HG03354 (cell line): ENCODE results near the gene CDC34.
A peak's percentile ranks its signal among the peaks of the same experiment; 100 is the strongest.

ENCODE experiments used
- ATAC-seq: cut with Tn5 transposase; IDR thresholded peaks from one replicate; pipeline ENCODE4 v1.9.1; 2021; ENCODE audit warnings: mild to moderate bottlenecking; ENCODE audit not compliant: unreplicated experiment, poor library complexity, severe bottlenecking

The CDC34 gene, protein sequence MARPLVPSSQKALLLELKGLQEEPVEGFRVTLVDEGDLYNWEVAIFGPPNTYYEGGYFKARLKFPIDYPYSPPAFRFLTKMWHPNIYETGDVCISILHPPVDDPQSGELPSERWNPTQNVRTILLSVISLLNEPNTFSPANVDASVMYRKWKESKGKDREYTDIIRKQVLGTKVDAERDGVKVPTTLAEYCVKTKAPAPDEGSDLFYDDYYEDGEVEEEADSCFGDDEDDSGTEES

DNA sequence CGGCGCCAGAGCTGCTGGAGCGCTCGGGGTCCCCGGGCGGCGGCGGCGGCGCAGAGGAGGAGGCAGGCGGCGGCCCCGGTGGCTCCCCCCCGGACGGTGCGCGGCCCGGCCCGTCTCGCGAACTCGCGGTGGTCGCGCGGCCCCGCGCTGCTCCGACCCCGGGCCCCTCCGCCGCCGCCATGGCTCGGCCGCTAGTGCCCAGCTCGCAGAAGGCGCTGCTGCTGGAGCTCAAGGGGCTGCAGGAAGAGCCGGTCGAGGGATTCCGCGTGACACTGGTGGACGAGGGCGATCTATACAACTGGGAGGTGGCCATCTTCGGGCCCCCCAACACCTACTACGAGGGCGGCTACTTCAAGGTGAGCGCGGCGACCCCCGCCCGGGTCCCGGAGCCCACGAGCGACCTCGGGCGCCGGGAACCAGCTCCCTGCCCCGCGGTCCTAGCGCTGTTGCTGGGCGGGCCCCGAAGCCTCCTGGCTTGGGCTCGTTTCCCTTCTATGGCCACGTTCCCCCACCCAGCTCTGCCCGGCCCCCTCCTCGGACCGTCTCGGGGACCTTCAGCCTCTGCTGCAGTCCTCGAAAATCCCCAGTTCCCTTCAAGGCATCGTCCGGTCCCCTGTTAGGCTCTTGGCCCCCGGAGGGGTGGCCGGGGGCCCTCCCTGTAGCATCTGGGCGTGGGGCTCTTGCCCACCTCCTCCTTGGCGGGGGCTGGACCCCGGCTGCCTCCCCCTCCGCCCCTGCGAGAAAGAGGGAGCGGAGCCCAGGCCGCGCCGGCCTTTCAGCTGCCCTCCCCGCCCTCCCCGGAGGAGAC lies at the start of gene CDC34:
TSS of gene CDC34 (plus strand) at position 8 of the 808 bp plus-strand sequence. CDS start at position 180, 172 bp downstream.
- ATAC-seq = peak; percentile 19

DNA sequence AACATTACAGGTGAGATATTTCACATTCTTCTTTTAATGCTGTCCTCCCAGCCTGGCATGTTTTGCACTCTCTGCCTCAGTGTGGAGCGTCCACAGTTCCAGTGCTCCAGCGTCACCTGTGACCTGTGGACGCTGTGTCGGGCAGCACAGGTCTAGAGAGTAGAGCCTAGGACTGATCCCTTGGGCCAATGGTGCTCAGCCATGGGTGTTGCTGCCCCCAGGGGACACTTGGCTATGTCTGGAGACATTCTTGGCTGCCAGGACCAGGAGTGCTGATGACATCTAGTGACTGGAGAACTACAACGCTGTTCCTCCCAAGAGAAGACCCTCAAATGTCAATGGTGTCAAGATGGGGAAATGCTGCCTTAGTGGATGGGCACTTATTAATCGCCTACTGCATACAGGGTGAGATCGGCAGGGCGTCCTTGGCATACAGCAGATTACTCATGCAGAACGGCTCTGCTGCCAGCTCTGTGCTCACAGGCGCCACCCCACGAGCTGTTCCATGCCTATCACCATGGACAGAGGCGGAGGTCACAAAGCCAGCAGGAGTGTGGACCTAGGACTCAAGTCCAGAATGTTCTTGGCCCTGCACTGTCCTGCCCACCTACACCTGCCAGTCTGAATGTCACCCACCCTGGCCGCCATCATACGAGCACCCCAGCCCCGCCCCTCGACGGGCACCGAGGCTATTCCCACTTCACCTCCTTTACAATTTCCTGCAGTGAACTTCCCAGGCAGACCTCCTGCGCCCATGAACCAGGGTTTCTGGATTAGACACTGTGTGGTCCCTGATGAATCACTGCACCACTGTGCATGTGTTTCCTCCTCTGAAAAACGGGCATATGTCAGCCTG lies 49.1 kb upstream of the CDC34 start:
- no peak for ATAC-seq

DNA sequence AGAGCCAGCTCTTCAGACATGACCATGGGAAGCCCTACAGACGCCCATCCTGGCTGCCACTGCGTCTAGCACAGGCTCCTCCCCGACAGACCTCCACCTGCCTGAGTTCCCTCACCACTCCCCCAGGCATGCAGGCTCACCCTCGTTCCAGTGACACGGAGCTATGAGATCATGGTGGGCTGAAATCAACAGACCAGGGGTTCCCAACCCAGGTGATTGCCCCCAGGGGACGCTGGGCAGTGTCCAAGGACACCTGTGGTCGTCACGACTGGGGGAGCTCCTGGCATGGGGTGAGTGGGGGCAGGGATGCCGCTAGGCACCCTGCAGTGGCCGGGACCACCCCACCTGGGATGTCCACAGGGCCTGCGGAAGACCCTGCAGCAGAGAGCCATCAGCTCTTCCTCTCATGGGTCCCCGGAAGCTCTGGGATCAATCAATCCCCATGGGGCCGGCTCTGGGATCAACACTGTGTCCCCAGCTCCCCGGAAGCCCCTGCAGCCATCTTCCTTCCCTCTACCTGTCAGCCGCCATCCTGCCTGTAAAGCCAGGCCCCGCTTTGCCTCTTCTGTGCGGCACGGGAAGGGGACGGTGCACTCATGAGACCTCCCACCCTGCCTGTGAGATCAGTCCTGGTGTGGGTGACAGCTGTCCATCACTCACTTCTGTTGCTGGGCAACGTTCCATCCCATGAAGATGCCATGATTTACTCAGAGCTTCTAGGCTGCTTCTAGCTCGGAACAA lies 48.1 kb upstream of the CDC34 start:
- no peak for ATAC-seq

DNA sequence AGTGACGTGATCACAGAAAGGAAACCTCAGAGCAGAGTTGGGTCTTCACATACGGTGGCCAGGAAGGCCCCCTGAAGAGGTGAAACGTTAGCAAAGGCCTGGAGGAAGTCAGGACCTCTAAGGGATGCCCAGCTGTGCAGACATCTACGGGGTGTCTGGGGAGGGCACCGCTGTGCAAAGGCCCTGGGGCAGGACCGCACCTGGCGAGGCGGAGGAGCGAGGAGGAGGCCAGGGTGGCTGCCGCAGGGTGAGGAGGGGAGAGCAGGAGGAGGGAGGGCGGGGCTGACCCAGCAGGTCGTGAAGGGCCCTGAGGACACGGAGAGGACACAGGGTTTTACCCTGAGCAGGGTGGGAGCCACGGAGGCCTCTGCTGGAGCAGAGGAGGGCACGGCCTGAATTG lies 47.1 kb upstream of the CDC34 start:
- ATAC-seq = no peak

DNA sequence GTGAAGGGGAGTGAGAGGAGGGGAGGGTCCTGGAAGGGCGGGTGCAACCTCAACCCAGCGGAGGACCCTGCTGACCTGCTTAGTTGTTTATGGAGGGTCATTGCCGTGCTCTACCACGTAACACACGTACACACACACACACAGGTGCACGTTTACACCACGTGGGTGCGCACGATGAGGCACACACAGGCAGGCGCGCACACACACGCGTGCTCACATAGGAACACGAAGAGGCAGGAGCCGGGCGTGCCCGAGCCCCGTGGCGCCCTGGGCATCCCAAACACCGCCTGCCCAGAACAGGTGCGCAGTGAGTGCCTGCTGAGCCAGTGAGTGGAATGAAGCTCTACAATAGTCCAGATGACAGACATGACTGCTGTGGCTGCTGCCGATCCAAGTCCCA lies 46.5 kb upstream of the CDC34 start:
- no peak for ATAC-seq

DNA sequence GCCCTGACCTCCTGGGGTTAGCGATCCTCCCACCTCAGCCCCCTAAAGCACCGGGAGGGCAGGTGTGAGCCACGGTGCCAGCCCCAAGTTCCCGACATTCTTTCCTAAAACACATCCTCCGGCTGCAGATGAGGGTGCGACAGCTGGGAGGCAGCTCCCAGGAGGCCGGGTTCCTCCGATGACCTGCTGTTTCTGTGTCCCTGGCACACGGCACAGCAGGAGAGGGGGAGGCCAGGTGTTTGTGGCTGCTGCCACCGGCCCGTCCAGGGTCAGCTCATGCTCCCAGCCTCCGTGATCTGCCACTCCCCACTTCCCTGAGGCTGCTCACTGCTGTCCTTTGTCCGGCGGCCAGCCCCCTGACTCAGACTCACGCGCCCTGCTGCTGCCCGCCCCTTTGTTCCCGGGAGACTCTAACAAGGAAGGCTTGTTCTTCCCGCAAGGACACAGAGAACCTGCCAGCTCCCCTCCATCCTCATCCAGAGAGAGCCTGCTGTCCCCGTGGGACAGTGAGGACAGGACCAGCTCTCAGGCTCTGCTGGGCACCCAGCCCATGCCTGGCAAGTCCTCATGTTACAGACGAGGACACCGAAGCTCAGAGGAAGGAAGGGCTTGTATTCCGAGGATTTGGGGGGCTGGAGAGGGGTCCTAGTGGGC lies 45.9 kb upstream of the CDC34 start:
- ATAC-seq = no peak

DNA sequence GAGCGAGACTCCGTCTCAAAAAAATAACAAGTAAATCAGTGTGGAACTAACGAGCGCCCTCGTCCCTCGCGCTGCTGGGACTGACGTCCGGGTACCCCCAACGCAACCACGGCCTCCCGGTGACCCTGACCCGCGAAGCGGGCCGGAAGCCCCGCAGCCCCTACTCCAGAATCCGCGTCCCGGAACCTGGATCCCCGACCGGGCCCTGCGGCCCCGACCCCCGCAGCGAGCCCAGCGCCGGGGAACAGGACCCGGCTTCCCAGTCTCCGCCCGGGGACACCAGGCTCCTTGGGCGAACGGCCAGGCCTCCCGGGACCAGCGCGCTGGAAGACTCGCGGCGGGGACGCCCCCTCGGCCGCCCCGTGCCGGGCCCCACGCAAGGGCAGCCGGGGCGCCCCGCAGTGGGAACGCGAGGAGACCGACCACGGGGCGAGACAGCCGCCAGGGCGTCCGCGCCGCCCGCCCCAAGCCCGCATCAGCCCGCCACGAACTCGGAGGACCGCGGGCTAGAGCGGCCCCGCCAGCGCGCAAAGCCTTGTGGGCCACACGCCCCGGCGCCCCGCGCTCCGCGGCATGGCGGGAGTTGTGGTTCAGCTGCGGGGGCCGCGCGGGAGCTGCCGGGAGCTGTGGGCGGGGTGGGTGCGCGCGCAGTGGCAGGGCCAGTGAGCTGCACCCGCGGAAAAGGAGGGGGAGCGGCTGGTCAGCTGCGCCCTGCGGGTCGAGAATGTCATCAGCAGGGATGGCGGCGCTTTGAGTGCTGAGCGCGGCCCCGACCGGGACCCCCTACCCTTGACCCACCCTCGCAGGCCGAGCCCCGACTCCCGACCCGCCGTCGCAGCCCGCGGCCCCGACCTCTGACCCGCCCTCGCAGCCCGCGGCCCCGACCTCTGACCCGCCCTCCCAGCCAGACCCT lies 42.8 kb upstream of the CDC34 start:
- peak; percentile 81 for ATAC-seq

DNA sequence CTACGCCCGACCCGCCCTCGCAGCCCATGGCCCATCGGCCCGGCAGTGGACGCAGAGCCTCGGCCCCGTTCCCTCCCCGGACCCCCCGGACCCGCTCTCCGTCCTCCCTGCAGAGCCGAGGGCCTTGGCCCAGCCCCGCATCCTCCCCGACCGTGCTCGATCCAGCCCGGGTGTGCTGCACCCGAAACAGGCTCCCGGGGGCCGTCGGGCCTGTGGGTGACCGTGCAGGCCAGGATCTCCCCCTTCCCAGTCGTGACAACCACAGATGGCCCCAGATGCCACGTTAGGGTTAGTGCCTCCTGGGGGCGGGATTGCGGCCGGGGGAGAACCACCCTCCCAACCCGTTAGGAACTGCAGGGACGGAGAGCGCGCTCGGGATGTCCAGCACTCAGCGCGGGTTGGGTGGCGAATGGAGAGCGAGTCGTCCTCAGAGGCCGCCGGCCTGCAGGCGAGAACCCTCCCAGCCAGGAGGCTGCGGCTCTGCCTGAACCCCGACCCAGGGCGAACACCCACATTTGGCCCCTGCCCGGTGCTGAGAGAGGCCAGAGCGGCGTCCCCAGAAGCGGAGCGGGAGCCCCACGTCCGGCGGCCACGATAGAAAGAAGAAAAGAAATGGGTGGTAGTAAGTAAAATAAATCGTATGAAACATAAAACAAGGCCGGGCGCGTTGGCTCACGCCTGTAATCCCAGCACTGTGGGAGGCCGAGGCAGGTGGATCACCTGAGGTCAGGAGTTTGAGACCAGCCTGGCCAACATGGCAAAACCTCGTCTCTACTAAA lies 42.0 kb upstream of the CDC34 start:
- peak; percentile 4 for ATAC-seq

DNA sequence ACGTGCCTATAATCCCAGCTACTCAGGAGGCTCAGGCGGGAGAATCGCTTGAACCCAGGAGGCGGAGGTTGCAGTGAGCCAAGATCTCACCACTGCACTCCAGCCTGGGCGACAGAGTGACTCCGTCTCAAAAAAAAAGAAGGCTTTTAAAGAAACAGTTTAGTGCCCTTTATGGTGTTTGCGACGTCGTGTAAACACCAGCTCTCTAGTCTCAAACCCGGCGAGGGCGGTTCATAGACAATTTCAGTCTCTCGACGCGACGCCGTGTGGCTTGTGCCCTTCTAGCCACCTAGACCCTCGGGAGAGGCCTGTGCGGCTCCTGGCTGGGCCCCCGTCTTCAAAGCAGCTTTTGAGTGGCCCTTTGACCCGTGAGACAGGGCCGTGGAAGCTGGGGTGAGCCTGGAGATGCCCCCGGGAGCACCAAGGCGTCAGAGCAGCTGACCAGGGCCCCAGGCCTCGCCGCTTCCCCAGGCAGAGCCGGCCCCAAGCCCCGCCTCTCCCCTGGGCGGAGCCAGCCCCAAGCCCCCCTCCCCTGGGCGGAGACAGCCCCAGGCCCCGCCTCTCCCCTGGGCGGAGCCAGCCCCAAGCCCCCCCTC lies 40.3 kb upstream of the CDC34 start:
- no peak for ATAC-seq

DNA sequence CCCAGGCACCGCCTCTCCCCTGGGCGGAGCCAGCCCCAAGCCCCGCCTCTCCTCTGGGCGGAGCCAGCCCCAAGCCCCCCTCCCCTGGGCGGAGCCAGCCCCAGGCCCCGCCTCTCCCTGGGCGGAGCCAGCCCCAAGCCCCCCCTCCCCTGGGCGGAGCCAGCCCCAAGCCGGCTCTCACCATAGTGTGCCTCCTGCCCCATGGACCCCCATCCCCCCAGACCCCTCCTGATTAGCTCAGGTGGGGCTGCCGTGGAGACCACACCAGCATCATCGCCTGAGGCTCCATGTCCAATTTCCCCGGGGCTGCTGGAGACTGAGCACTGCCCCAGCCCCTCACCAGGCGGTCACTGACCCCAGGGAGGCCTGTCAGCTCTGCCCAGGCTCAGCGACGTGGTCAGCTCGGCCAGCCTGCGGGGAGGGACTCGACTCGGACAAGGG lies 39.4 kb upstream of the CDC34 start:
- no peak for ATAC-seq

DNA sequence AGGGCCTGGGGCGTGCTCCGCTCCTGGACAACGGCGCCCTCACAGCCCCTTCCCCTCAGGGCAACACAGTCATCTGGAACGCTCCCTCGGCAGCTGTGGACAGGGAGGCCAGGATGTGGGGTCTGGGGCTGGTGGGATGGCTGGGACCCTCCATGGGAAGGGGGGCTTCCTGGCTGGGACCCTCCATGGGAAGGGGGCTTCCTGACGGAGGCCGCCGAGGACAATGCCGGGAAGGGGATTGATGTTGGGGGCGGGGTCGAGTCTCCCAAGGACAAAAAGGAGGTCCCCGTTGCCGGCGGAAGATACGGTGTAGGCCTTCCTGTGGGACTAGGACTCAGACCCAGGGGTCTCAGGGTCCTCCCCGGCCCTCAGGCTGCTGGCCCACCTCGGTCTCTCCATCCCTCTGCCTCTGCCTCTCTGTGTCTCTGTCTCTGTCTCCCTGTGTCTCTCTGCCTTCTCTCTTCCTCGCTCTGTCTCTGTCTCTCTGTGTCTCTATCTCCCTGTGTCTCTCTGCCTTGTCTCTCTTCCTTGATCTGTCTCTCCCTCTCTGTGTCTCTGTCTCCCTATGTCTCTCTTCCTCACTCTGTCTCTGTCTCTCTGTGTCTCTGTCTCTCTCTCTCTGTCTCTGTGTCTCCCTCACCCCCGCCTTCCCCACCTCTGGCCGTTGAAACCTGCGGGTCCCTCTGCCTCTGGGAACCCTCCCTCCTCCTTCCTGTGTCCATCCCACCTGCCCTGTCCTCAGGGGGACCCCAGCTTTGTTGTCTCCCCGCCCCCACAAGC lies 38.0 kb upstream of the CDC34 start:
- ATAC-seq = no peak

DNA sequence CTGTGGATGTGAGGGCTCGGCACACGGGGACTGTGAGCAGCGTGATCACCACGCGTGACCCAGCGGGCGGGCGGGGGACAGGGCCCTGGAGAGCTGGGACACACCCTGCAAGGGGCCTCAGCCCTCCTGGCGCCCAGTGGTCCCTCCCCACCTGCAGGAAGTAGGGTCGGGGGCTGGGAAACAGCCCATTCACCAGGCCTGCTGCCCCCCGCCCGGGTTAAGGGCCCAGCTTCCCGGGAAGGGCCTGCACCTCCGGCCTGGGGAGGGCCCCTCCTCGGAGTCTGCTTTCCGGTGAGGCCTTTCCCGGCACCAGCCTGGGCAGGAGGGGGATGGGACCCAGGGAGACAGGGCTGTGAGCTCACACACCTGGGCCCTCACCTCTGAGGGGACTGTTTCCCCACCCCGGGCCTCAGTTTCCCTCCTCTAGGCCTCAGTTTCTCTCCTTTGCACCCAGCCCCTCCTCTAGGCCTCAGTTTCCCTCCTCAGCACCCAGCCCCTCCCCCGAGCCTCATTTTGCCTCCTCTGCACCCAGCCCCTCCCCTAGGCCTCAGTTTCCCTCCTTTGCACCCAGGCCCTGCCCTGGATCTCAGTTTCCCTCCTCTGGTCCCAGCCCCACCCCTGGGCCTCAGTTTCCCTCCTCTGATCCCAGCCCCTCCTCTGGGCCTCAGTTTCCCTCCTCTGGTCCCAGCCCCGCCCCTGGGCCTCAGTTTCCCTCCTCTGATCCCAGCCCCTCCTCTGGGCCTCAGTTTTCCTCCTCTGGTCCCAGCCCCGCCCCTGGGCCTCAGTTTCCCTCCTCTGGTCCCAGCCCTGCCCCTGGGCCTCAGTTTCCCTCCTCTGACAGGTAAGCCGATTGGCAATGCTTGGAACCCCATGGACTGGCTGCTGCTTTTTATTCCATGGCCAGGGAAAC lies 37.1 kb upstream of the CDC34 start:
- ATAC-seq = no peak

DNA sequence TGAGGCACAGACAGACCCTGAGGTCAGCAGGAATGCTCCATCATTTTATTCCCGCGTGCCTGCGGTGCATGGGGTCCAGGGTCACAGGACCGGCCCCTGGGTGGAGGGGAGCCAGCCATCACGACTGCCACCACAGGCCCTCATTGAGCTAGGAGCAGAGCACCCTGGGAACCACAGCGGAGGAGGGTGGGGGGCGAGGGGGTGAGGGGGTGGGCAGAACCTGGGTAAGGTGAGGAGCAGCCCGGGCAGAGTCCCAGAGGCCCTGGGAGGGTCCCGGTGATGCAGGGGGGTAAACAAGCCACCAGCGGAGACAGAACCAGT lies 36.5 kb upstream of the CDC34 start:
- ATAC-seq = no peak

DNA sequence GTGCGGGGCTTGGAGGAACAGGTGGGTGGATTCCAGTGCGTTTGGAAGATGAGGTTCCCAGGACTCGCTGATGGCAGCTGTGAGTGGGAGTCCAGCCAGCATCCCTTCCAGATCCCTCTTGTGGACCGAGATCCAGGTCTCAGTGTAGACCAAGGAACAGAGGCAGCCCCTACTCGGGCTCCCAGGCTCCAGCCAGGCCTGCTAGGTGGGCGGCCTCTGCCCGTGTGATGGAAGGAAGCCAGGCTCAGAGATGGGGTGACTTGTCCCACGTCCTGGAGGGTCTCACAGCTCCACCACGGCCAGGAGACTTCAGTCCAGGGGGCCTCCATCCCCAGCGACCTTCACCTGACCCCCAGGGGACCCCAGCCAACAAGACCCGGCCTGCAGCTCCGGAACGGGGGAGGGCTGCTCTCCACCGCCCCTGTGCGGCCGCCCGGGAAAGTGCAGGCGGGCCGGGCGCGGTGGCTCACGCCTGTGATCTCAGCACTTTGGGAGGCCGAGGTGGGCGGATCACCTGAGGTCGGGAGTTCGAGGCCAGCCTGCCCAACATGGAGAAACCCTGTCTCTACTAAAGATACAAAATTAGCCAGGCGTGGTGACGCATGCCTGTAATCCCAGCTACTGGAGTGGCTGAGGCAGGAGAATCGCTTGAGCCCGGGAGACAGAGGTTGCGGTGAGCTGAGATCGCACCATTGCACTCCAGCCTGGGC lies 36.0 kb upstream of the CDC34 start:
- ATAC-seq = no peak

DNA sequence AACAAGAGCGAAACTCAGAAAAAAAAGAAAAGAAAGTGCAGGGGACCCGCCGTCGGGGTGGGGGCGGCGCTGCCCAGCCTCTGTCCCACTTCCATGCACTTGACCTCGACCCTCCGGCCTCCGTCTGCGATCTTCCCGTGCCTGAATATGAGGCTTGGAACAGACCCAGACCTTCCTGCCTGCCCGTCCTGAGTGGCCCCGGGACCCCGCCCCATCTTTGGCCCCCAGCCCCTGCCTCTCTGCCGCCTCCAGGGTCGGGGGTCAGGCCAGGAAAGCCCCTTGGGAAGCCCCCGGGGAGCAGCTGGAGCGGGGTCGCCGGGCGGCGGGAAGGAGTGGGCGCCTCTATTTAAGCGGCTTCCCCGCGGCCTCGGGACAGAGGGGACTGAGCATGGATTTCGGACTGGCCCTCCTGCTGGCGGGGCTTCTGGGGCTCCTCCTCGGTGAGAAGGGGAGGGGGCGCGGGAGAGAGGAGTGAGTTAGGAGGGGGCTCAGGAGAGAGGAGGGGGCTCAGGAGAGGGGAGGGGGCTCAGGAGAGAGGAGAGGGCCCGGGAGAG lies 35.4 kb upstream of the CDC34 start, which contains the start of gene MADCAM1:
TSS of gene MADCAM1 (plus strand) at position 375 of the 554 bp plus-strand sequence. CDS start at position 389, 14 bp downstream.
- no peak for ATAC-seq
